Measurements from ENCODE around the gene MEF2D.

MEF2D gene

GRCh38 chr1:156479093-156480015 is 21.2 kb downstream of the MEF2D start:
- H3K27me3 ChIP-seq (ENCODE audit: insufficient read depth, low read length, poor library complexity, severe bottlenecking): no peaks in the 10 kb centered on the region
- H4K20me1 ChIP-seq (ENCODE audit: insufficient read depth, low read length, poor library complexity, severe bottlenecking): peaks cover 7% of the 10 kb centered on the region
- no peak for TF ChIP-seq CTCF (conservative IDR thresholded peaks at IDR 0.05; ENCODE audit: low read length)
- no peak for TF ChIP-seq EZH2phosphoT487 (IDR thresholded peaks at IDR 0.05; ENCODE audit: borderline replicate concordance)
- peaks cover 89% of the 10 kb centered on the region; the same call in 1 of the 2 replicates for H3K36me3 ChIP-seq (ENCODE audit: insufficient read depth, low read length)
- no peak overlapping the region for H3K4me2 ChIP-seq (ENCODE audit: low read depth, low read length, poor library complexity, severe bottlenecking)
- H3K9me2 ChIP-seq (replicated peaks; ENCODE audit: low read depth, low read length): no peaks in the 10 kb centered on the region
- no peak overlapping the region for H2AFZ ChIP-seq (ENCODE audit: low read length)
- no peaks in the 10 kb centered on the region for H3F3A ChIP-seq (ENCODE audit: low read depth)
- H3K9ac ChIP-seq (ENCODE audit: low read depth, low read length, poor library complexity, severe bottlenecking): no peak overlapping the region
- peaks cover 10% of the 10 kb centered on the region; the same call in 1 of the 2 replicates for H3K79me2 ChIP-seq (ENCODE audit: insufficient read depth, low read length)
- no peak overlapping the region for H3K4me3 ChIP-seq (ENCODE audit: low read length, poor library complexity, severe bottlenecking)
- no peaks in the 10 kb centered on the region for H3K4me1 ChIP-seq (ENCODE audit: insufficient read depth, low read length, poor library complexity, severe bottlenecking)
- no peaks in the 10 kb centered on the region for H3K9me3 ChIP-seq (ENCODE audit: insufficient read depth, low read depth, low read length)

GRCh38 chr1:156478250-156478627 is 22.3 kb downstream of the MEF2D start:
- Histone ChIP-seq H3K27me3 (ENCODE audit: insufficient read depth, low read length, poor library complexity, severe bottlenecking) (no peaks in the 10 kb centered on the region), H3K4me2 (ENCODE audit: low read depth, low read length, poor library complexity, severe bottlenecking) (no peak overlapping the region), H3K36me3 (ENCODE audit: insufficient read depth, low read length) (peaks cover 98% of the 10 kb centered on the region; the same call in 1 of the 2 replicates), H3K9me3 (ENCODE audit: insufficient read depth, low read depth, low read length) (no peaks in the 10 kb centered on the region), H2AFZ (ENCODE audit: low read length) (no peak overlapping the region), H3K9ac (ENCODE audit: low read depth, low read length, poor library complexity, severe bottlenecking) (no peak overlapping the region), H3K9me2 (replicated peaks; ENCODE audit: low read depth, low read length) (no peaks in the 10 kb centered on the region), H3K79me2 (ENCODE audit: insufficient read depth, low read length) (no peaks in the 10 kb centered on the region), H3K4me3 (ENCODE audit: low read length, poor library complexity, severe bottlenecking) (no peak overlapping the region), H4K20me1 (ENCODE audit: insufficient read depth, low read length, poor library complexity, severe bottlenecking) (peaks cover 3% of the 10 kb centered on the region), H3K4me1 (ENCODE audit: insufficient read depth, low read length, poor library complexity, severe bottlenecking) (no peaks in the 10 kb centered on the region), H3F3A (ENCODE audit: low read depth) (no peaks in the 10 kb centered on the region)
- TF ChIP-seq CTCF (conservative IDR thresholded peaks at IDR 0.05; ENCODE audit: low read length) (no peak), EZH2phosphoT487 (IDR thresholded peaks at IDR 0.05; ENCODE audit: borderline replicate concordance) (no peak)

GRCh38 chr1:156477526-156478249 is 22.9 kb downstream of the MEF2D start:
- H2AFZ ChIP-seq (ENCODE audit: low read length): no peak overlapping the region
- peaks cover 94% of the 10 kb centered on the region; the same call in 1 of the 2 replicates for H3K36me3 ChIP-seq (ENCODE audit: insufficient read depth, low read length)
- no peaks in the 10 kb centered on the region for H3F3A ChIP-seq (ENCODE audit: low read depth)
- H3K79me2 ChIP-seq (ENCODE audit: insufficient read depth, low read length): no peaks in the 10 kb centered on the region
- peaks cover 2% of the 10 kb centered on the region for H4K20me1 ChIP-seq (ENCODE audit: insufficient read depth, low read length, poor library complexity, severe bottlenecking)
- H3K27me3 ChIP-seq (ENCODE audit: insufficient read depth, low read length, poor library complexity, severe bottlenecking): no peaks in the 10 kb centered on the region
- H3K9me3 ChIP-seq (ENCODE audit: insufficient read depth, low read depth, low read length): no peaks in the 10 kb centered on the region
- no peaks in the 10 kb centered on the region for H3K9me2 ChIP-seq (replicated peaks; ENCODE audit: low read depth, low read length)
- no peak overlapping the region for H3K4me2 ChIP-seq (ENCODE audit: low read depth, low read length, poor library complexity, severe bottlenecking)
- no peak for TF ChIP-seq CTCF (conservative IDR thresholded peaks at IDR 0.05; ENCODE audit: low read length)
- no peak for TF ChIP-seq EZH2phosphoT487 (IDR thresholded peaks at IDR 0.05; ENCODE audit: borderline replicate concordance)
- no peak overlapping the region for H3K9ac ChIP-seq (ENCODE audit: low read depth, low read length, poor library complexity, severe bottlenecking)
- H3K4me3 ChIP-seq (ENCODE audit: low read length, poor library complexity, severe bottlenecking): no peak overlapping the region
- H3K4me1 ChIP-seq (ENCODE audit: insufficient read depth, low read length, poor library complexity, severe bottlenecking): no peaks in the 10 kb centered on the region
